Lung (tissue), 12 donors: ENCODE results near the gene MYO5B. TPM values are rescaled to one million over a fixed set of nuclear protein-coding genes. Genes with fewer than 3 reads are reported as not detected.

ENCODE experiments used
- ATAC-seq: fragments of 200-7000 bp; cut with Tn5 transposase; one replicate; pipeline ENCODE4 v1.9.1; 2020; ENCODE audit warnings: moderate number of reproducible peaks; ENCODE audit not compliant: insufficient read depth, low FRiP score
- DNase-seq, 3 donors: peaks; one replicate each; pipeline ENCODE4 v3.0.0-alpha.2; 2013 to 2017
- H3K27ac ChIP-seq, 2 donors: one replicate each; pipeline ENCODE4 v1.5.1; 2013; ENCODE audit warnings: mild to moderate bottlenecking in 2 of 2, moderate library complexity in 2 of 2, control low read depth in 1 of 2, inconsistent platforms in 1 of 2, low read depth in 1 of 2, low read length in 1 of 2
- H3K27me3 ChIP-seq, 3 donors: one replicate each; pipeline ENCODE4 v1.5.1; 2013; ENCODE audit warnings: low read length in 2 of 3; ENCODE audit not compliant: control insufficient read depth in 3 of 3, insufficient read depth in 3 of 3
- H3K36me3 ChIP-seq, 4 donors: one replicate each; pipeline ENCODE4 v1.5.1; 2013; ENCODE audit warnings: low read length in 4 of 4, mild to moderate bottlenecking in 1 of 4, moderate library complexity in 1 of 4; ENCODE audit not compliant: control insufficient read depth in 4 of 4, insufficient read depth in 4 of 4
- H3K4me1 ChIP-seq, 5 donors: one replicate each; pipeline ENCODE4 v1.5.1; 2013; ENCODE audit warnings: low read length in 5 of 5, mild to moderate bottlenecking in 2 of 5, moderate library complexity in 1 of 5; ENCODE audit not compliant: control insufficient read depth in 5 of 5, insufficient read depth in 5 of 5
- H3K4me3 ChIP-seq: one replicate; pipeline ENCODE4 v1.5.1; 2013; ENCODE audit warnings: mild to moderate bottlenecking, control low read depth, moderate library complexity
- H3K9ac ChIP-seq, 2 donors: one replicate each; pipeline ENCODE4 v1.5.1; 2013; ENCODE audit warnings: low read length in 2 of 2, control low read depth in 1 of 2; ENCODE audit not compliant: insufficient read depth in 1 of 2
- H3K9me3 ChIP-seq, 4 donors: one replicate each; pipeline ENCODE4 v1.5.1; 2013; ENCODE audit warnings: low read length in 3 of 4, mild to moderate bottlenecking in 1 of 4, moderate library complexity in 1 of 4; ENCODE audit not compliant: control insufficient read depth in 4 of 4, insufficient read depth in 3 of 4
- WGBS, 2 donors: extraction: QIAGEN DNeasy Blood & Tissue Kit; methylation state at CpG; one replicate each; pipeline ENCODE4 v1.1.7; 2013; 5-methylcytosine and 5-hydroxymethylcytosine counted together
- polyA plus RNA-seq, 2 donors: library from polyadenylated mRNA; stranded (reverse); fragments of 200-250 nt; gene quantifications; one replicate each; pipeline ENCODE4 v1.2.1, GENCODE V29; 2013
- total RNA-seq, 2 donors: library from RNA; depleted of rRNA in 1 of 2; stranded (reverse); fragments of >200 nt in 1 of 2; gene quantifications; one replicate each; pipeline ENCODE4 v1.2.1, GENCODE V29; 2014 to 2021
- TF ChIP-seq, protein P1 (sequence below): IDR thresholded peaks from 2 replicates; pipeline ENCODE4 v1.5.1; 2012; ENCODE audit warnings: mild to moderate bottlenecking; ENCODE audit errors: control extremely low read depth, extremely low read depth
- donor health status: control.
- donor health status: control.
- donor health status: Bipolar disorder and iron deficiency.
- donor health status: healthy.
- donor health status: DM: yes; HTN: yes; CAD: no.

Gene MYO5B
- total and polyA plus RNA-seq, 4 donors, result 9.7 to 25.6 (median 19.7) TPM

- TF ChIP-seq, protein P1, sequence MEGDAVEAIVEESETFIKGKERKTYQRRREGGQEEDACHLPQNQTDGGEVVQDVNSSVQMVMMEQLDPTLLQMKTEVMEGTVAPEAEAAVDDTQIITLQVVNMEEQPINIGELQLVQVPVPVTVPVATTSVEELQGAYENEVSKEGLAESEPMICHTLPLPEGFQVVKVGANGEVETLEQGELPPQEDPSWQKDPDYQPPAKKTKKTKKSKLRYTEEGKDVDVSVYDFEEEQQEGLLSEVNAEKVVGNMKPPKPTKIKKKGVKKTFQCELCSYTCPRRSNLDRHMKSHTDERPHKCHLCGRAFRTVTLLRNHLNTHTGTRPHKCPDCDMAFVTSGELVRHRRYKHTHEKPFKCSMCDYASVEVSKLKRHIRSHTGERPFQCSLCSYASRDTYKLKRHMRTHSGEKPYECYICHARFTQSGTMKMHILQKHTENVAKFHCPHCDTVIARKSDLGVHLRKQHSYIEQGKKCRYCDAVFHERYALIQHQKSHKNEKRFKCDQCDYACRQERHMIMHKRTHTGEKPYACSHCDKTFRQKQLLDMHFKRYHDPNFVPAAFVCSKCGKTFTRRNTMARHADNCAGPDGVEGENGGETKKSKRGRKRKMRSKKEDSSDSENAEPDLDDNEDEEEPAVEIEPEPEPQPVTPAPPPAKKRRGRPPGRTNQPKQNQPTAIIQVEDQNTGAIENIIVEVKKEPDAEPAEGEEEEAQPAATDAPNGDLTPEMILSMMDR, result no peak
- 12 to 13% methylated on average over 2 of the region's 2 CpGs for WGBS, 2 donors
- H3K4me3 ChIP-seq, result no peak overlapping the region
- no peak for DNase-seq
- no peaks in the 10 kb centered on the region for H3K36me3 ChIP-seq
- H3K9ac ChIP-seq, result no peak overlapping the region
- no peaks in the 10 kb centered on the region for H3K4me1 ChIP-seq
- H3K9me3 ChIP-seq, result peaks cover 0 to 3% (median 0%) of the 10 kb centered on the region in 4 donors
- H3K27ac ChIP-seq, result no peak overlapping the region
- H3K27me3 ChIP-seq, result no peaks in the 10 kb centered on the region
- no peak for ATAC-seq
Observed at GRCh38 chr18:49949951-49950395, 245.0 kb downstream of the MYO5B start.

DNA sequence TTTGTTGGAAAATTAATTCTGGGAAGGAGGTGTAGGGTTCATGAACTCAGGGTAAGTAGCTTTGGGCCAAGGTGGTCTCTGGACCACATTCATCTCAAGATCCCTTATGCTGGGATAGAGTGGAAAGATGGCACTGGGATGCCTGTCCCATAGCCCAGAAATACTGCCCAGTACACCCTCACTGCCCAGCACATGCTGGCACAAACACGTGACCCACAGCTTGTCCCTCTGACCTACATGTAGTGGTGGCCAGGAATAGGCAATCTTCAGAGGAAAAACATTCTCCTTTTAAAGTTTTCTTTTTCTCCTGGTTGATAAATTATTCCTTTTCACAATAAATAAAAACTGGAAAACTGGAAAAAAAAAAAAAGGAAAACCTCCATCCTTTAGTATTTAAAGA, 246.0 kb downstream of the MYO5B start:
- WGBS, 2 donors, result 83 to 95% methylated on average over 1 of the region's 1 CpG
- Histone ChIP-seq H3K9me3 (no peaks in the 10 kb centered on the region), H3K4me3 (no peak overlapping the region), H3K9ac (no peak overlapping the region), H3K27ac (no peak overlapping the region), H3K27me3 (no peaks in the 10 kb centered on the region), H3K4me1 (no peaks in the 10 kb centered on the region), H3K36me3 (no peaks in the 10 kb centered on the region)
- DNase-seq, result no peak
- TF ChIP-seq, protein P1, result no peak
- no peak for ATAC-seq

- peak; percentile 52 for ATAC-seq
- Histone ChIP-seq H3K27me3 (no peaks in the 10 kb centered on the region), H3K9me3 (no peaks in the 10 kb centered on the region), H3K27ac (no peak overlapping the region), H3K4me3 (no peak overlapping the region), H3K4me1 (no peaks in the 10 kb centered on the region), H3K9ac (no peak overlapping the region), H3K36me3 (no peaks in the 10 kb centered on the region)
- TF ChIP-seq, protein P1, result no peak
- 45 to 64% methylated on average over 8 of the region's 8 CpGs for WGBS, 2 donors
- peak; percentile 7 to 35 (median 30) for DNase-seq
Observed at GRCh38 chr18:49944663-49945062, 250.3 kb downstream of the MYO5B start.

DNA sequence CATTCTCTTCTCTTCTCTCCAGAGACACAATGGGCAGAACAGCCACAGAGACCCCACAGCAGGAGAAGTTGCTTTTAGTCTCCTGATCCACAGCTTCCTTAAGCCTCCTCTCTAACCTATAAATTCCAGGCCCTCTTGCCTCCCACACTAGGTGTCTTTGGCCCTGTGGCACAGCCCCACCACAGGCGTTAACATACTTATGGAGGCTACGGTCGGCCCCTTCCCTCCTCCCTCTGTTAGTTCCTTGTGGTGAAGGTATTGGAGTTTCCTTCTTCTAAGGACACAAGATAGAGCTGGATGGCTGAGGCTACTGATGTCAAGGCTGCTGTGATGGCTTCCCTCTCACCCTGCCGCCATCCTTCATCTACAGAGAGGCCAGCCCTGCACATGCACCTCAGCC, 258.1 kb downstream of the MYO5B start:
- DNase-seq (no peak), ATAC-seq (no peak)
- H3K36me3 ChIP-seq, result peaks cover 0 to 2% (median 0%) of the 10 kb centered on the region in 4 donors
- no peak overlapping the region for H3K4me3 ChIP-seq
- no peak overlapping the region for H3K27ac ChIP-seq
- 85 to 91% methylated on average over 4 of the region's 4 CpGs for WGBS, 2 donors
- no peak overlapping the region for H3K9ac ChIP-seq
- no peaks in the 10 kb centered on the region for H3K27me3 ChIP-seq
- no peaks in the 10 kb centered on the region for H3K4me1 ChIP-seq
- H3K9me3 ChIP-seq, result no peaks in the 10 kb centered on the region
- TF ChIP-seq, protein P1, result no peak
